ENCODE results near the gene MGMT.

GRCh38 chr10:129464251-129464650, 2.8 kb upstream of the MGMT start:
- TF ChIP-seq CTCF (conservative IDR thresholded peaks at IDR 0.05 in 1 of 2, IDR thresholded peaks at IDR 0.05 in 1 of 2; ENCODE audit: extremely low read depth in 1 of 2, insufficient read depth in 1 of 2, low read depth in 1 of 2, low read length in 2 of 2): no peak
- no peak for TF ChIP-seq EZH2 (IDR thresholded peaks at IDR 0.05; ENCODE audit: borderline replicate concordance, low read length)
